KMS-11 (cell line): ENCODE measurements around the gene MED9.

Experiments
- H2AFZ ChIP-seq: fragments of 200-600 bp; sonication (generic); 2 replicates; pipeline ENCODE4 v1.6.1; 2016; ENCODE audit warnings: antibody characterized with exemption, mixed run types, low read depth
- H3K27ac ChIP-seq: fragments of 200-600 bp; sonication (generic); 2 replicates; pipeline ENCODE4 v1.6.1; 2016; ENCODE audit warnings: mild to moderate bottlenecking, mixed run types
- H3K27me3 ChIP-seq: fragments of 200-600 bp; sonication (generic); 2 replicates; pipeline ENCODE4 v1.6.1; 2017; ENCODE audit warnings: mild to moderate bottlenecking, low read depth, mixed run types, moderate library complexity; ENCODE audit not compliant: insufficient read depth
- H3K36me3 ChIP-seq: fragments of 200-600 bp; sonication (generic); 2 replicates; pipeline ENCODE4 v1.6.1; 2017; ENCODE audit warnings: mild to moderate bottlenecking, mixed run types; ENCODE audit not compliant: insufficient read depth
- H3K4me1 ChIP-seq: fragments of 200-600 bp; sonication (generic); 2 replicates; pipeline ENCODE4 v1.6.1; 2016; ENCODE audit warnings: mild to moderate bottlenecking, low read depth, mixed run types; ENCODE audit not compliant: poor library complexity, severe bottlenecking
- H3K4me2 ChIP-seq: fragments of 200-600 bp; sonication (generic); 2 replicates; pipeline ENCODE4 v1.7.0; 2016; ENCODE audit warnings: mild to moderate bottlenecking, mixed run types
- H3K4me3 ChIP-seq: fragments of 200-600 bp; sonication (generic); IDR thresholded peaks from 2 replicates; pipeline ENCODE4 v1.6.1; 2017; ENCODE audit warnings: low read depth, low read length, mixed read lengths; ENCODE audit not compliant: insufficient read depth
- H3K79me2 ChIP-seq: fragments of 200-600 bp; sonication (generic); 2 replicates; pipeline ENCODE4 v1.6.1; 2016; ENCODE audit warnings: low read depth, mixed run types; ENCODE audit not compliant: insufficient read depth
- H3K9ac ChIP-seq: fragments of 200-600 bp; sonication (generic); 2 replicates; pipeline ENCODE4 v1.6.1; 2016; ENCODE audit warnings: mild to moderate bottlenecking, mixed run types
- H4K20me1 ChIP-seq: fragments of 200-600 bp; sonication (generic); 2 replicates; pipeline ENCODE4 v1.6.1; 2016; ENCODE audit warnings: mild to moderate bottlenecking, mixed run types; ENCODE audit not compliant: insufficient read depth
- TF ChIP-seq, protein P1 (sequence below): fragments of 200-600 bp; sonication (generic); conservative IDR thresholded peaks from 2 replicates; pipeline ENCODE4 v1.6.1; 2017; ENCODE audit warnings: low read depth, mild to moderate bottlenecking, antibody characterized with exemption, low read length, moderate library complexity, mixed read lengths

Gene MED9

DNA sequence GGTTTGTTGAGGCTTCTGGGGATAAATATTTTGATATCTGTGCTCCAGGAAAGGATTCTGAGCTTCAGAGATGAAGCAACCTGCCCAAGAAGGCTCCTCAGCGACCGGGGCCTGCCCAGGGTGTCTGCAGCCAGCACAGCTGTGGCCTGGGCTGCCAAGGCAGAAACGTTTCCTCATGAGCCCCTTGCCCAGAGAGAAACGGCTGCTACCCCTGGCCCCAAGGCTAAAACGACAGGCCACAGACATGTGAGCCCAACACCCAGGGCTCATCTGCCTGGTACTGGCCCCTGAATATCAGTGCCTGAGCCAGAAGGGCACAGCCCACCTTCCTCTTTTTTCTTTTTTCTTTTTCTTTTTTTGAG, 64.8 kb downstream of the MED9 start:
- Histone ChIP-seq H3K27ac (no peak overlapping the region), H4K20me1 (no peaks in the 10 kb centered on the region), H2AFZ (no peak overlapping the region), H3K9ac (no peak overlapping the region), H3K27me3 (no peaks in the 10 kb centered on the region), H3K4me2 (no peak overlapping the region), H3K4me1 (no peaks in the 10 kb centered on the region), H3K79me2 (no peaks in the 10 kb centered on the region), H3K36me3 (no peaks in the 10 kb centered on the region), H3K4me3 (no peak overlapping the region)
- TF ChIP-seq, protein P1, sequence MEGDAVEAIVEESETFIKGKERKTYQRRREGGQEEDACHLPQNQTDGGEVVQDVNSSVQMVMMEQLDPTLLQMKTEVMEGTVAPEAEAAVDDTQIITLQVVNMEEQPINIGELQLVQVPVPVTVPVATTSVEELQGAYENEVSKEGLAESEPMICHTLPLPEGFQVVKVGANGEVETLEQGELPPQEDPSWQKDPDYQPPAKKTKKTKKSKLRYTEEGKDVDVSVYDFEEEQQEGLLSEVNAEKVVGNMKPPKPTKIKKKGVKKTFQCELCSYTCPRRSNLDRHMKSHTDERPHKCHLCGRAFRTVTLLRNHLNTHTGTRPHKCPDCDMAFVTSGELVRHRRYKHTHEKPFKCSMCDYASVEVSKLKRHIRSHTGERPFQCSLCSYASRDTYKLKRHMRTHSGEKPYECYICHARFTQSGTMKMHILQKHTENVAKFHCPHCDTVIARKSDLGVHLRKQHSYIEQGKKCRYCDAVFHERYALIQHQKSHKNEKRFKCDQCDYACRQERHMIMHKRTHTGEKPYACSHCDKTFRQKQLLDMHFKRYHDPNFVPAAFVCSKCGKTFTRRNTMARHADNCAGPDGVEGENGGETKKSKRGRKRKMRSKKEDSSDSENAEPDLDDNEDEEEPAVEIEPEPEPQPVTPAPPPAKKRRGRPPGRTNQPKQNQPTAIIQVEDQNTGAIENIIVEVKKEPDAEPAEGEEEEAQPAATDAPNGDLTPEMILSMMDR = no peak
